ENCODE measurements around the gene EMC10.

- no peak for TF ChIP-seq CTCF (IDR thresholded peaks at IDR 0.05; ENCODE audit: poor library complexity)
- TF ChIP-seq EZH2phosphoT487 (IDR thresholded peaks at IDR 0.05; ENCODE audit: low read depth, severe bottlenecking, unreplicated experiment), result no peak
- no peak for TF ChIP-seq EZH2 (IDR thresholded peaks at IDR 0.05; ENCODE audit: borderline replicate concordance)
These were observed 54.9 kb downstream of the EMC10 start for GRCh38 chr19:50531171-50531612.
